Activated T-helper 17 cell treated with anti-CD3 and anti-CD28 coated beads, Interleukin-2, amount 50 U/mL, for 72 hours (primary cell): Measurements from ENCODE around the gene RPL41. TPM values are rescaled to one million over a fixed set of nuclear protein-coding genes. Genes with fewer than 3 reads are reported as not detected.
"Not testable (repeated sequence)": the region's sequence is repeated elsewhere in the genome, so short reads cannot be mapped to it uniquely, and the experiment has no call there.

Source experiments
- ATAC-seq: fragments of 150-1000 bp; cut with Tn5 transposase; replicated peaks from 2 replicates; pipeline ENCODE4 v1.10.0; 2021; ENCODE audit warnings: mild to moderate bottlenecking, moderate library complexity
- H3K27ac Mint-ChIP-seq: one replicate; pipeline ENCODE4 v1.8.0; 2022; ENCODE audit warnings: mixed read lengths
- H3K27me3 Mint-ChIP-seq: one replicate; pipeline ENCODE4 v1.8.0; 2022; ENCODE audit warnings: mixed read lengths
- H3K36me3 Mint-ChIP-seq: one replicate; pipeline ENCODE4 v1.8.0; 2022; ENCODE audit warnings: low read depth, mild to moderate bottlenecking, mixed read lengths
- H3K4me1 Mint-ChIP-seq: one replicate; pipeline ENCODE4 v1.8.0; 2022; ENCODE audit warnings: mixed read lengths
- H3K4me3 Mint-ChIP-seq: one replicate; pipeline ENCODE4 v1.8.0; 2022; ENCODE audit warnings: mild to moderate bottlenecking, mixed read lengths
- H3K9me3 Mint-ChIP-seq: one replicate; pipeline ENCODE4 v1.8.0; 2022; ENCODE audit warnings: mixed read lengths
- total RNA-seq, 2 donors: library from RNA; stranded (reverse); gene quantifications; one replicate each; pipeline ENCODE4 v1.2.3, GENCODE V29; 2022

Gene RPL41
- total RNA-seq, 2 donors from 2014 or later: 4,564 to 4,582 TPM

- Mint-ChIP-seq H3K4me1 (peaks cover 6% of the 10 kb centered on the region), H3K36me3 (peaks cover 21% of the 10 kb centered on the region), H3K4me3 (peak within 1 kb of the TSS; percentile 81), H3K9me3 (no peaks in the 10 kb centered on the region), H3K27me3 (no peaks in the 10 kb centered on the region), H3K27ac (peak within 1 kb of the TSS; percentile 90)
- peak; percentile 94 for ATAC-seq
Measured at GRCh38 chr12:56152132-56152755, 35.8 kb downstream of the RPL41 start, which contains the start of gene MYL6B. Gene MYL6B (plus strand): TSS chr12:56152587. CDS start chr12:56153919, 1,332 bp downstream.

GRCh38 chr12:56152756-56153677 is 36.6 kb downstream of the RPL41 start:
- no peak for ATAC-seq
- Mint-ChIP-seq H3K9me3 (no peaks in the 10 kb centered on the region), H3K4me1 (peaks cover 6% of the 10 kb centered on the region), H3K4me3 (peak overlapping the region; percentile 81), H3K27ac (peak overlapping the region; percentile 90), H3K27me3 (no peaks in the 10 kb centered on the region), H3K36me3 (peaks cover 29% of the 10 kb centered on the region)

- H3K9me3 Mint-ChIP-seq: no peaks in the 10 kb centered on the region
- no peak for ATAC-seq
- H3K27me3 Mint-ChIP-seq: no peaks in the 10 kb centered on the region
- peak overlapping the region; percentile 81 for H3K4me3 Mint-ChIP-seq
- H3K4me1 Mint-ChIP-seq: peaks cover 6% of the 10 kb centered on the region
- H3K36me3 Mint-ChIP-seq: peaks cover 35% of the 10 kb centered on the region
- H3K27ac Mint-ChIP-seq: peak overlapping the region; percentile 90
Measured at GRCh38 chr12:56153678-56154065, 37.2 kb downstream of the RPL41 start.

- no peak overlapping the region for H3K4me3 Mint-ChIP-seq
- H3K36me3 Mint-ChIP-seq: peaks cover 42% of the 10 kb centered on the region
- no peaks in the 10 kb centered on the region for H3K9me3 Mint-ChIP-seq
- H3K27ac Mint-ChIP-seq: no peak overlapping the region
- ATAC-seq: no peak
- H3K27me3 Mint-ChIP-seq: no peaks in the 10 kb centered on the region
- peaks cover 6% of the 10 kb centered on the region for H3K4me1 Mint-ChIP-seq
Measured at GRCh38 chr12:56154246-56154771, 37.9 kb downstream of the RPL41 start.

- Mint-ChIP-seq H3K36me3 (peaks cover 47% of the 10 kb centered on the region), H3K27me3 (no peaks in the 10 kb centered on the region), H3K27ac (no peak overlapping the region), H3K9me3 (no peaks in the 10 kb centered on the region), H3K4me1 (peaks cover 6% of the 10 kb centered on the region), H3K4me3 (peak overlapping the region; percentile 99)
- no peak for ATAC-seq
Measured at GRCh38 chr12:56154818-56155217, 38.4 kb downstream of the RPL41 start.

GRCh38 chr12:56155256-56155845 is 38.9 kb downstream of the RPL41 start:
- Mint-ChIP-seq H3K9me3 (no peaks in the 10 kb centered on the region), H3K4me1 (peaks cover 12% of the 10 kb centered on the region), H3K36me3 (peaks cover 52% of the 10 kb centered on the region), H3K4me3 (peak overlapping the region; percentile 99), H3K27me3 (no peaks in the 10 kb centered on the region), H3K27ac (no peak overlapping the region)
- no peak for ATAC-seq

- Mint-ChIP-seq H3K4me1 (peaks cover 12% of the 10 kb centered on the region), H3K4me3 (peak overlapping the region; percentile 99), H3K27ac (peak overlapping the region; percentile 92), H3K36me3 (peaks cover 61% of the 10 kb centered on the region)
- not testable (repeated sequence) for ATAC-seq, H3K27me3 Mint-ChIP-seq, H3K9me3 Mint-ChIP-seq
Measured at GRCh38 chr12:56156464-56157200, 40.2 kb downstream of the RPL41 start.

GRCh38 chr12:56157201-56158028 is 41.0 kb downstream of the RPL41 start:
- Mint-ChIP-seq H3K4me3 (peak overlapping the region; percentile 99), H3K36me3 (peaks cover 68% of the 10 kb centered on the region), H3K4me1 (peaks cover 14% of the 10 kb centered on the region), H3K9me3 (no peaks in the 10 kb centered on the region), H3K27me3 (no peaks in the 10 kb centered on the region), H3K27ac (peak overlapping the region; percentile 92)
- ATAC-seq: peak; percentile 44

- peaks cover 14% of the 10 kb centered on the region for H3K4me1 Mint-ChIP-seq
- no peaks in the 10 kb centered on the region for H3K9me3 Mint-ChIP-seq
- peak; percentile 89 for ATAC-seq
- peaks cover 77% of the 10 kb centered on the region for H3K36me3 Mint-ChIP-seq
- H3K27ac Mint-ChIP-seq: peak within 1 kb of the TSS; percentile 92
- H3K4me3 Mint-ChIP-seq: peak within 1 kb of the TSS; percentile 99
- no peaks in the 10 kb centered on the region for H3K27me3 Mint-ChIP-seq
Measured at GRCh38 chr12:56158029-56158925, 41.8 kb downstream of the RPL41 start, which contains the start of gene MYL6. Gene MYL6 (plus strand): TSS chr12:56158359. CDS start chr12:56158402, 43 bp downstream.

GRCh38 chr12:56158926-56159461 is 42.6 kb downstream of the RPL41 start:
- Mint-ChIP-seq H3K4me3 (peak overlapping the region; percentile 99), H3K27me3 (no peaks in the 10 kb centered on the region), H3K9me3 (no peaks in the 10 kb centered on the region), H3K36me3 (peaks cover 84% of the 10 kb centered on the region), H3K4me1 (peaks cover 14% of the 10 kb centered on the region), H3K27ac (peak overlapping the region; percentile 92)
- peak; percentile 11 for ATAC-seq

- no peaks in the 10 kb centered on the region for H3K27me3 Mint-ChIP-seq
- no peak for ATAC-seq
- no peaks in the 10 kb centered on the region for H3K9me3 Mint-ChIP-seq
- peak overlapping the region; percentile 92 for H3K27ac Mint-ChIP-seq
- peaks cover 14% of the 10 kb centered on the region for H3K4me1 Mint-ChIP-seq
- H3K4me3 Mint-ChIP-seq: peak overlapping the region; percentile 99
- H3K36me3 Mint-ChIP-seq: peaks cover 91% of the 10 kb centered on the region
Measured at GRCh38 chr12:56159482-56160192, 43.2 kb downstream of the RPL41 start.
